CD4-positive, CD25-positive, alpha-beta regulatory T cell (primary cell): ENCODE measurements around the gene MOB3C. TPM values are rescaled to one million over a fixed set of nuclear protein-coding genes. Genes with fewer than 3 reads are reported as not detected.

Source experiments
- polyA plus RNA-seq, 4 donors: library from polyadenylated mRNA; unstranded; fragments of 300-500 nt; fragmentation: Illumina TruSeq; gene quantifications; one replicate each; pipeline ENCODE4 v1.2.3, GENCODE V29; 2021
- total RNA-seq: library from RNA; stranded (reverse); gene quantifications from one replicate; pipeline ENCODE4 v1.2.3, GENCODE V29; 2022

The MOB3C gene
- total and polyA plus RNA-seq, 5 donors from 2014 or later = 6.4 to 16.0 (median 10.3) TPM

Other genes starting within 250 kb of the MOB3C start
- 7.3 TPM for gene FAAH, start 222.5 kb downstream of the MOB3C start, total RNA-seq
- 1 to 10 TPM in 3 of 4 donors, under 1 TPM in 1; 0.86 to 2.2 (median 1.6) TPM for gene FAAH, start 222.5 kb downstream of the MOB3C start, polyA plus RNA-seq
- not detected for gene DMBX1, start 127.0 kb downstream of the MOB3C start, total RNA-seq
- gene DMBX1, start 127.0 kb downstream of the MOB3C start, polyA plus RNA-seq = not detected
- gene KNCN, start 65.2 kb downstream of the MOB3C start, total RNA-seq = not detected
- gene KNCN, start 65.2 kb downstream of the MOB3C start, polyA plus RNA-seq = not detected
- gene MKNK1, start 12.5 kb downstream of the MOB3C start, total RNA-seq = 45.0 TPM
- 10 to 100 TPM; 15.8 to 17.2 (median 16.7) TPM for gene MKNK1, start 12.5 kb downstream of the MOB3C start, polyA plus RNA-seq
- 22.5 TPM for gene ATPAF1, start 51.6 kb upstream of the MOB3C start, total RNA-seq
- gene ATPAF1, start 51.6 kb upstream of the MOB3C start, polyA plus RNA-seq = 10 to 100 TPM; 74.7 to 89.3 (median 80.8) TPM
- gene TEX38, start 55.0 kb upstream of the MOB3C start, total RNA-seq = not detected
- not detected for gene TEX38, start 55.0 kb upstream of the MOB3C start, polyA plus RNA-seq
- 83.3 TPM for gene EFCAB14, start 102.3 kb upstream of the MOB3C start, total RNA-seq
- gene EFCAB14, start 102.3 kb upstream of the MOB3C start, polyA plus RNA-seq = 10 to 100 TPM; 81.2 to 88.9 (median 85.3) TPM
- not detected for gene CYP4B1, start 182.2 kb upstream of the MOB3C start, total RNA-seq
- not detected for gene CYP4B1, start 182.2 kb upstream of the MOB3C start, polyA plus RNA-seq